Fibroblast of lung (primary cell): Measurements from ENCODE around the gene BLOC1S3. TPM values are rescaled to one million over a fixed set of nuclear protein-coding genes. Genes with fewer than 3 reads are reported as not detected.

Experiments used
- DNase-seq, 2 donors: peaks; one replicate each; pipeline versions ENCODE4 v3.0.0 to v3.0.0-alpha.2; 2010; ENCODE audit warnings: low read depth in 2 of 2
- H2AFZ ChIP-seq: 2 replicates; pipeline ENCODE4 v1.5.1; 2012; ENCODE audit warnings: low read length, control low read depth, inconsistent platforms
- H3K27ac ChIP-seq: 2 replicates; pipeline ENCODE4 v1.5.1; 2011; ENCODE audit warnings: low read length, control low read depth; ENCODE audit not compliant: insufficient read depth
- H3K27me3 ChIP-seq: 2 replicates; pipeline ENCODE4 v1.5.1; 2011; ENCODE audit warnings: mild to moderate bottlenecking, low read length; ENCODE audit not compliant: control insufficient read depth, insufficient read depth
- H3K36me3 ChIP-seq: 2 replicates; pipeline ENCODE4 v1.5.1; 2011; ENCODE audit warnings: low read length; ENCODE audit not compliant: control insufficient read depth, insufficient read depth
- H3K4me1 ChIP-seq: 2 replicates; pipeline ENCODE4 v1.5.1; 2011; ENCODE audit warnings: low read length; ENCODE audit not compliant: control insufficient read depth, insufficient read depth; ENCODE audit errors: extremely low read depth
- H3K4me2 ChIP-seq: 2 replicates; pipeline ENCODE4 v1.5.1; 2011; ENCODE audit warnings: low read length, control low read depth; ENCODE audit not compliant: insufficient read depth; ENCODE audit errors: extremely low read depth
- H3K4me3 ChIP-seq, 4 experiments: fragments of 200-600 bp in 1 of 4; sonication (generic) in 1 of 4; replicated peaks in 1 of 4; 2 replicates each; pipeline ENCODE4 v1.5.1; 2011 to 2016; ENCODE audit warnings: low read length in 4 of 4, low read depth in 3 of 4, mild to moderate bottlenecking in 3 of 4, control low read depth in 2 of 4, inconsistent platforms in 1 of 4, mixed read lengths in 1 of 4; ENCODE audit not compliant: insufficient read depth in 1 of 4; ENCODE audit errors: control extremely low read depth in 1 of 4
- H3K79me2 ChIP-seq: 2 replicates; pipeline ENCODE4 v1.5.1; 2012; ENCODE audit warnings: mild to moderate bottlenecking, low read length, inconsistent platforms; ENCODE audit not compliant: control insufficient read depth, insufficient read depth
- H3K9ac ChIP-seq: 2 replicates; pipeline ENCODE4 v1.5.1; 2011; ENCODE audit warnings: mild to moderate bottlenecking, low read length, control low read depth; ENCODE audit not compliant: insufficient read depth
- H3K9me3 ChIP-seq: 2 replicates; pipeline ENCODE4 v1.5.1; 2012; ENCODE audit warnings: low read depth, low read length; ENCODE audit not compliant: control insufficient read depth, insufficient read depth
- H4K20me1 ChIP-seq: 2 replicates; pipeline ENCODE4 v1.5.1; 2011; ENCODE audit warnings: low read length; ENCODE audit not compliant: control insufficient read depth, insufficient read depth; ENCODE audit errors: extremely low read depth
- EZH2 ChIP-seq: IDR thresholded peaks from 2 replicates; pipeline ENCODE4 v1.5.1; 2012; ENCODE audit warnings: low read length, control low read depth, mild to moderate bottlenecking; ENCODE audit errors: missing control alignments
- polyA plus RNA-seq, 2 donors: library from polyadenylated mRNA; depleted of rRNA in 1 of 2; stranded (reverse) in 1 of 2; unstranded in 1 of 2; fragments of >200 nt; gene quantifications; 2 replicates each; pipeline ENCODE4 v1.2.1, GENCODE V29; 2011 to 2012; ENCODE audit warnings: missing spikeins in 1 of 2
- total RNA-seq: library from RNA; depleted of rRNA; stranded (reverse); fragments of >200 nt; gene quantifications from 2 replicates; pipeline ENCODE4 v1.2.1, GENCODE V29; 2014
- TF ChIP-seq, protein P1 (sequence below), 2 donors: IDR thresholded peaks in 1 of 2; conservative IDR thresholded peaks in 1 of 2; 1 replicate in 1 of 2; 2 replicates in 1 of 2; pipeline ENCODE4 v1.5.1; 2011 to 2012; ENCODE audit warnings: low read length in 2 of 2, control low read depth in 1 of 2, inconsistent platforms in 1 of 2, low read depth in 1 of 2, mild to moderate bottlenecking in 1 of 2

Gene BLOC1S3
- total and polyA plus RNA-seq, 2 donors (not counting 1 experiment from before 2014, with no cell fraction given): 3.8 to 5.6 TPM

DNA sequence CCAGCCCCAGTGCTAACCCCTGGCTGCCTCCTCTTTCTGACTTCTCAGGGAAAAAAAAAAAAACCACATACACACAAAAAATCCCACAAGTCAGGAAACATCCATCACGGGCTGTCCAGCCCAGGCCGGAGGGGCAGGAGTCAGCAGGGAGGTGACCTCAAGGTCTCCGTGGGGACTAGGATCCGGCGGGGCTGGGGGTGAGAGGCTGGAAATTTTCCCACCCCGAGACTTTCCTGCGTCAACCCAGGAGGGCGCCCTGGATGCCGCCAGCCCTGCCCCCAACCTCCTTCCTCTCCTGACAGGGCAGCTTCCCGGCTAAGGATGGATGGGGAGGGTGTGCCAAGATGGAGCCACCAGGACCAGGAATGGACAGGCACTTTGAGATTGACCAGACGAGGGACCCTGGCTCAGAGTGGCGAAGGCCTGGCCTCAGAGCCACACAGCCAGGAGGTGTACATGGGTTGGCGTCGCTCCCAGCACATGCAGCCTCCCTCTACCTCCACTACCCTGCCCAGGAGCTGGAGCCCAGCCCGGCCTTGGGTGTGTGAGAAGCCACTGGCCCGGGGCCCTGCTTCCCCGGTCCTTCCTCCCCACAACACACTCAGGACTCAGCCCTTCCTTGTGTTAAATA is 33.3 kb downstream of the BLOC1S3 start:
- no peak overlapping the region for H3K4me3 ChIP-seq
- DNase-seq: peak in 1 of 2 donors; percentile 19

DNA sequence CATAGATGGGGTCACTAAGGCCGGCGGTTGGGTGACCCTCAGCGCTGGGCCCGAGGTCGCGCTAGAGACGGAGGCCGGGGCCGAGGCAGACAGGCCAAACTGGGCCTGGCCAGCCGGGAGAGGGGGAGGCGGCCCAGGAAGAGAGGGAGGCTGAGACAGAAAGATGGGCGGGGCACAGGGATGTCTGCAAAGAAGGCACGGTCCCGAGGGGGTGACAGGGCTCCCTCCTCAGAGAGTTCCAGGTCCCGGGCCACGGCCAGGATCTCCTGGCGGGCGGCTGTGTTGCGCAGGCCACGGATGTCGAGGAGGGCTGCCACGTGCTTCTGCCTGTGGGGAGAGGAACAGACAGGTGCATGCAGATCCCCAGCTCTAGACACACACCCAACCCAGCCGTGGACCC is 34.4 kb downstream of the BLOC1S3 start:
- H3K27me3 ChIP-seq: peaks cover 25% of the 10 kb centered on the region
- no peak overlapping the region for H3K4me2 ChIP-seq
- no peak overlapping the region for H3K9ac ChIP-seq
- H3K4me3 ChIP-seq: no peak overlapping the region
- peaks cover 2% of the 10 kb centered on the region for H3K4me1 ChIP-seq
- H3K27ac ChIP-seq: no peak overlapping the region
- no peak for DNase-seq
- H2AFZ ChIP-seq: no peak overlapping the region
- H3K79me2 ChIP-seq: no peaks in the 10 kb centered on the region
- TF ChIP-seq, protein P1, sequence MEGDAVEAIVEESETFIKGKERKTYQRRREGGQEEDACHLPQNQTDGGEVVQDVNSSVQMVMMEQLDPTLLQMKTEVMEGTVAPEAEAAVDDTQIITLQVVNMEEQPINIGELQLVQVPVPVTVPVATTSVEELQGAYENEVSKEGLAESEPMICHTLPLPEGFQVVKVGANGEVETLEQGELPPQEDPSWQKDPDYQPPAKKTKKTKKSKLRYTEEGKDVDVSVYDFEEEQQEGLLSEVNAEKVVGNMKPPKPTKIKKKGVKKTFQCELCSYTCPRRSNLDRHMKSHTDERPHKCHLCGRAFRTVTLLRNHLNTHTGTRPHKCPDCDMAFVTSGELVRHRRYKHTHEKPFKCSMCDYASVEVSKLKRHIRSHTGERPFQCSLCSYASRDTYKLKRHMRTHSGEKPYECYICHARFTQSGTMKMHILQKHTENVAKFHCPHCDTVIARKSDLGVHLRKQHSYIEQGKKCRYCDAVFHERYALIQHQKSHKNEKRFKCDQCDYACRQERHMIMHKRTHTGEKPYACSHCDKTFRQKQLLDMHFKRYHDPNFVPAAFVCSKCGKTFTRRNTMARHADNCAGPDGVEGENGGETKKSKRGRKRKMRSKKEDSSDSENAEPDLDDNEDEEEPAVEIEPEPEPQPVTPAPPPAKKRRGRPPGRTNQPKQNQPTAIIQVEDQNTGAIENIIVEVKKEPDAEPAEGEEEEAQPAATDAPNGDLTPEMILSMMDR (conservative IDR thresholded peaks at IDR 0.05 in 1 of 2, IDR thresholded peaks at IDR 0.05 in 1 of 2; ENCODE audit: low read depth in 1 of 2, low read length in 2 of 2): no peak
- TF ChIP-seq EZH2: no peak
- H4K20me1 ChIP-seq: no peaks in the 10 kb centered on the region
- no peaks in the 10 kb centered on the region for H3K9me3 ChIP-seq
- H3K36me3 ChIP-seq: no peaks in the 10 kb centered on the region

More for the DNA sequence above, 33.3 kb downstream of the BLOC1S3 start:
- H3K79me2 ChIP-seq: no peaks in the 10 kb centered on the region
- H3K9ac ChIP-seq: no peak overlapping the region
- H3K4me1 ChIP-seq: peaks cover 2% of the 10 kb centered on the region
- no peaks in the 10 kb centered on the region for H3K9me3 ChIP-seq
- no peak overlapping the region for H2AFZ ChIP-seq
- TF ChIP-seq EZH2: no peak
- TF ChIP-seq, protein P1 (conservative IDR thresholded peaks at IDR 0.05 in 1 of 2, IDR thresholded peaks at IDR 0.05 in 1 of 2; ENCODE audit: low read depth in 1 of 2, low read length in 2 of 2): no peak
- H3K27ac ChIP-seq: no peak overlapping the region
- no peak overlapping the region for H3K4me2 ChIP-seq
- peaks cover 14% of the 10 kb centered on the region for H3K27me3 ChIP-seq
- H3K36me3 ChIP-seq: no peaks in the 10 kb centered on the region
- H4K20me1 ChIP-seq: no peaks in the 10 kb centered on the region

DNA sequence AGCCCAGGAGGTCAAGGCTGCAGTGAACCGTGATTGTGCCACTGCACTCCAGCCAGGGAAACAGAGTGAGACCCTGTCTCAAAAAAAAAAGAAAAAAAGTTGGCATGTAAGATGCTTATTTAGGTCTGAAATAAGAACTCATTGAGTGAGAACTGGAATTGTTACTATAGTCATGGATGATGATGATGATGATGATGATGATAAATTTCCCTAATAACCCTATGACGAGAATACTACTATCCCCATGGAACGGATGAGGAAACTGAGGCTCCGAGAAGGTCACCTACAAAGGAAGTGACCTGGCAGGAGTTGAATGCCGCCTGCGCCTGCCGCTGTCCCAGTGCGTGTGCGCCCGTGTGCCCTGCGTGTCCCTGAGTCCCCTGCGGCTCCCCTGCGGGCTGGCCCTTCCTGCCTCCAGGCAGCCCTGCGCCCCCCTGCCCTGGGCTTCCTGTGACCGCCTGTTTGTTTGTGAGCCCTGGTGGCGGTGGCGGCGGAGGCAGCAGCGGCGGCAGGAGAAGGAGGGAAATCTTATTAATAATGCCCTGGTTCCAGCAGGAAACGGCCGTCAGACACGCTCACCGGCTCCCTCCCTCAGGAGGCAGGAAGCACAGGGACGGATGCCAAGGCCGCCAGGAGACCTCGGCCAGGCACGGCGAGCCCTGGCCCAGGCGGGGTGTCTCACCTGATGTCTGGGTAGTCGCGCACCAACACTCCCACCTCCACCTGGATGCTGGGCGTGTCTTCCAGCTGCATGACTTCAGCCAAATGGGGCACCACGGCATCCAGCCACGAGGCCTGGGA is 37.0 kb downstream of the BLOC1S3 start:
- no peaks in the 10 kb centered on the region for H3K36me3 ChIP-seq
- peaks cover 2% of the 10 kb centered on the region for H3K4me1 ChIP-seq
- no peaks in the 10 kb centered on the region for H3K79me2 ChIP-seq
- no peaks in the 10 kb centered on the region for H4K20me1 ChIP-seq
- peaks cover 34% of the 10 kb centered on the region for H3K27me3 ChIP-seq
- no peak overlapping the region for H3K27ac ChIP-seq
- DNase-seq: peak in 1 of 2 donors; percentile 9
- TF ChIP-seq, protein P1 (conservative IDR thresholded peaks at IDR 0.05 in 1 of 2, IDR thresholded peaks at IDR 0.05 in 1 of 2; ENCODE audit: low read depth in 1 of 2, low read length in 2 of 2): no peak
- TF ChIP-seq EZH2: no peak
- H2AFZ ChIP-seq: no peak overlapping the region
- no peaks in the 10 kb centered on the region for H3K9me3 ChIP-seq
- H3K4me3 ChIP-seq: no peak overlapping the region
- H3K4me2 ChIP-seq: no peak overlapping the region
- H3K9ac ChIP-seq: no peak overlapping the region
